ENCODE measurements around the gene TGFA. TPM values are rescaled to one million over a fixed set of nuclear protein-coding genes. Genes with fewer than 3 reads are reported as not detected.
"Not testable (repeated sequence)": the region's sequence is repeated elsewhere in the genome, so short reads cannot be mapped to it uniquely, and the experiment has no call there.

Gene TGFA
- total and polyA plus RNA-seq, 2 experiments from 2014 or later = 1.4 to 6.5 TPM

DNA sequence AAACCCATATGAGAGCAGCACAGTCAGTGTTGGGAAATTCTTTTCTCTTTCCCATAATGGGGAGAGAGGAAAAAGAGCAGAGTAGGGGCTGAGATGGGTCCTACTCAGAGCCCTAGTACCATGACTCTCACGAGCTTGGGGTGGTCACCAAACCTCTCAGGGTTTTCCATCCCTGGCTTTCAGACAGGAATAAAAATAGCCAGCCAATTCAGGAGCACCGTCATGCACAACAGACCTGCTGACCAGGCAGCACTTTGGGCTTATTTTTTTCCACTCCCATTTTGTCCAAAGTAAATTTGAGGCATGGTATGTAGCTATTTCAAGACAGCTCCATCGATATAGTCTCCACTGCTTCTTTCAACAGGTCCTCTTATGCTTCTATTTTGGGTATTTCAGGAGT lies 86.4 kb downstream of the TGFA start:
- H3K27me3 Mint-ChIP-seq (ENCODE audit: insufficient read depth, low read depth, poor library complexity) = peaks cover under 1% of the 10 kb centered on the region
- TF ChIP-seq NANOG (IDR thresholded peaks at IDR 0.05; ENCODE audit: borderline replicate concordance) (no peak), POLR2AphosphoS5 (IDR thresholded peaks at IDR 0.05; ENCODE audit: low read depth) (no peak)
- ATAC-seq = no peak

DNA sequence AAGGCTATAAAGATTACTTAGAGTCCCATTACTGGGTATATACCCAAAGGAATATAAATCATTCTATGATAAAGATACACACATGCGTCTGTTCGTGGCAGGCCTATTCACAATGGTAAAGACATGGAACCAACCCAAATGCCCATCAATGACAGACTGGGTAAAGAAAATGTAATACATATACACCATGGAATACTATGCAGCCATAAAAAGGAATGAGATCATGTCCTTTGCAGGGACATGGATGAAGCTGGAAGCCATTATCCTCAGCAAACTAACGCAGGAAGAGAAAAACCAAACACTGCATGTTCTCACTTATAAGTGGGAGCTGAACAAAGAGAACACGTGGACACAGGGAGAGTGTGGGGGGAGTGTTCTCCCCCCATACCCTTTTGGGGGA lies 87.0 kb downstream of the TGFA start:
- H3K9me3 Mint-ChIP-seq; H3K4me1 Mint-ChIP-seq; DNase-seq (ENCODE audit: low spot score); ATAC-seq; H3K27me3 Mint-ChIP-seq (ENCODE audit: insufficient read depth, low read depth, poor library complexity); H3K27ac ChIP-seq (ENCODE audit: low read depth); H3K79me2 ChIP-seq (replicated peaks; ENCODE audit: insufficient read depth); H3K4me3 ChIP-seq; H3K4me2 ChIP-seq; H3F3A ChIP-seq (replicated peaks; ENCODE audit: low read depth); H3K4me1 ChIP-seq (ENCODE audit: insufficient read depth); H3K36me3 ChIP-seq (ENCODE audit: insufficient read depth); H3K36me3 Mint-ChIP-seq (ENCODE audit: low read depth); H4K20me1 ChIP-seq (replicated peaks; ENCODE audit: insufficient read depth); H3K4me3 Mint-ChIP-seq; H3K27me3 ChIP-seq (ENCODE audit: insufficient read depth); H2AFZ ChIP-seq; H3K9me2 ChIP-seq (ENCODE audit: insufficient read depth); H3K27ac Mint-ChIP-seq: not testable (repeated sequence)

More for the DNA sequence above, 86.4 kb downstream of the TGFA start:
- H3K4me2 ChIP-seq = no peak overlapping the region
- Mint-ChIP-seq H3K27ac (no peak overlapping the region), H3K4me1 (peaks cover under 1% of the 10 kb centered on the region; the same call in 2 of the 3 replicates), H3K36me3 (ENCODE audit: low read depth) (no peaks in the 10 kb centered on the region), H3K9me3 (no peaks in the 10 kb centered on the region), H3K4me3 (no peak overlapping the region)
- no peaks in the 10 kb centered on the region for H3K36me3 ChIP-seq (ENCODE audit: insufficient read depth)
- no peak overlapping the region for H2AFZ ChIP-seq
- no peaks in the 10 kb centered on the region for H4K20me1 ChIP-seq (replicated peaks; ENCODE audit: insufficient read depth)
- DNase-seq (ENCODE audit: low spot score) = no peak
- no peaks in the 10 kb centered on the region for H3K4me1 ChIP-seq (ENCODE audit: insufficient read depth)
- no peaks in the 10 kb centered on the region for H3K9me2 ChIP-seq (ENCODE audit: insufficient read depth)
- H3K27me3 ChIP-seq (ENCODE audit: insufficient read depth) = no peaks in the 10 kb centered on the region
- no peak overlapping the region for H3K4me3 ChIP-seq
- no peaks in the 10 kb centered on the region for H3F3A ChIP-seq (replicated peaks; ENCODE audit: low read depth)
- H3K27ac ChIP-seq (ENCODE audit: low read depth) = no peak overlapping the region
- H3K79me2 ChIP-seq (replicated peaks; ENCODE audit: insufficient read depth) = no peaks in the 10 kb centered on the region

DNA sequence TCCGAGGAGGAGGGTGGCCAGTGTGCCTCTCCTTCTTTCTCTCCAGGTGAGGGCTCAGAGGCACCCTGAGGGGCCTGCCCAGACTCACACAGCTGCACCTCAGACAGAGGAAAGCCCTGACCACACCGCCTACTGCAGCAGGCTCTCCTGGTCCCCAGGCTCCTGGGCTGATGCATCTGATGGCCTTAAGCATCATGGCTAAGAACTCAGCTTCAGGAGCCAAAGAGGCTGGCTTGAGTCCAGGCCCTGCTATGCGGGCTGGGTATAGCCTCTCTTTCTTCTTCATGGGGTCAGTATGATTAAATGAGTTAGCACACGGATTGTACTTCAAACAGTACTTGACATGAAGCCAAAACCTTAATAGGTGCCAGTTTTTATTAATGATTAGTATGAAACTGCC lies 89.6 kb downstream of the TGFA start:
- Histone ChIP-seq H3K9me2 (ENCODE audit: insufficient read depth) (no peaks in the 10 kb centered on the region), H3K27ac (ENCODE audit: low read depth) (no peak overlapping the region), H3K4me3 (no peak overlapping the region), H4K20me1 (replicated peaks; ENCODE audit: insufficient read depth) (no peaks in the 10 kb centered on the region), H3K36me3 (ENCODE audit: insufficient read depth) (no peaks in the 10 kb centered on the region), H3F3A (replicated peaks; ENCODE audit: low read depth) (no peaks in the 10 kb centered on the region), H3K79me2 (replicated peaks; ENCODE audit: insufficient read depth) (no peaks in the 10 kb centered on the region), H3K27me3 (ENCODE audit: insufficient read depth) (no peaks in the 10 kb centered on the region), H3K4me2 (no peak overlapping the region), H2AFZ (no peak overlapping the region), H3K4me1 (ENCODE audit: insufficient read depth) (no peaks in the 10 kb centered on the region)
- no peaks in the 10 kb centered on the region for H3K9me3 Mint-ChIP-seq
- peaks cover 3% of the 10 kb centered on the region for H3K27me3 Mint-ChIP-seq (ENCODE audit: insufficient read depth, low read depth, poor library complexity)
- no peak overlapping the region for H3K4me3 Mint-ChIP-seq
- DNase-seq (ENCODE audit: low spot score) (no peak), ATAC-seq (no peak)
- no peaks in the 10 kb centered on the region for H3K36me3 Mint-ChIP-seq (ENCODE audit: low read depth)
- peaks cover 16% of the 10 kb centered on the region; the same call in 2 of the 3 replicates for H3K4me1 Mint-ChIP-seq
- H3K27ac Mint-ChIP-seq = no peak overlapping the region
- no peak for TF ChIP-seq POLR2AphosphoS5 (IDR thresholded peaks at IDR 0.05; ENCODE audit: low read depth)
- TF ChIP-seq EZH2 (IDR thresholded peaks at IDR 0.05; ENCODE audit: low read depth, unreplicated experiment) = no peak
- no peak for TF ChIP-seq CREB1 (CRISPR knock-in tag; IDR thresholded peaks at IDR 0.05; ENCODE audit: low read depth)
- no peak for TF ChIP-seq JUNB (IDR thresholded peaks at IDR 0.05; ENCODE audit: unreplicated experiment)
- TF ChIP-seq, protein P1, sequence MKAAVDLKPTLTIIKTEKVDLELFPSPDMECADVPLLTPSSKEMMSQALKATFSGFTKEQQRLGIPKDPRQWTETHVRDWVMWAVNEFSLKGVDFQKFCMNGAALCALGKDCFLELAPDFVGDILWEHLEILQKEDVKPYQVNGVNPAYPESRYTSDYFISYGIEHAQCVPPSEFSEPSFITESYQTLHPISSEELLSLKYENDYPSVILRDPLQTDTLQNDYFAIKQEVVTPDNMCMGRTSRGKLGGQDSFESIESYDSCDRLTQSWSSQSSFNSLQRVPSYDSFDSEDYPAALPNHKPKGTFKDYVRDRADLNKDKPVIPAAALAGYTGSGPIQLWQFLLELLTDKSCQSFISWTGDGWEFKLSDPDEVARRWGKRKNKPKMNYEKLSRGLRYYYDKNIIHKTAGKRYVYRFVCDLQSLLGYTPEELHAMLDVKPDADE (IDR thresholded peaks at IDR 0.05) = no peak
- no peak for TF ChIP-seq ZNF331 (CRISPR knock-in tag; IDR thresholded peaks at IDR 0.05; ENCODE audit: low read depth)
- TF ChIP-seq, protein P2, sequence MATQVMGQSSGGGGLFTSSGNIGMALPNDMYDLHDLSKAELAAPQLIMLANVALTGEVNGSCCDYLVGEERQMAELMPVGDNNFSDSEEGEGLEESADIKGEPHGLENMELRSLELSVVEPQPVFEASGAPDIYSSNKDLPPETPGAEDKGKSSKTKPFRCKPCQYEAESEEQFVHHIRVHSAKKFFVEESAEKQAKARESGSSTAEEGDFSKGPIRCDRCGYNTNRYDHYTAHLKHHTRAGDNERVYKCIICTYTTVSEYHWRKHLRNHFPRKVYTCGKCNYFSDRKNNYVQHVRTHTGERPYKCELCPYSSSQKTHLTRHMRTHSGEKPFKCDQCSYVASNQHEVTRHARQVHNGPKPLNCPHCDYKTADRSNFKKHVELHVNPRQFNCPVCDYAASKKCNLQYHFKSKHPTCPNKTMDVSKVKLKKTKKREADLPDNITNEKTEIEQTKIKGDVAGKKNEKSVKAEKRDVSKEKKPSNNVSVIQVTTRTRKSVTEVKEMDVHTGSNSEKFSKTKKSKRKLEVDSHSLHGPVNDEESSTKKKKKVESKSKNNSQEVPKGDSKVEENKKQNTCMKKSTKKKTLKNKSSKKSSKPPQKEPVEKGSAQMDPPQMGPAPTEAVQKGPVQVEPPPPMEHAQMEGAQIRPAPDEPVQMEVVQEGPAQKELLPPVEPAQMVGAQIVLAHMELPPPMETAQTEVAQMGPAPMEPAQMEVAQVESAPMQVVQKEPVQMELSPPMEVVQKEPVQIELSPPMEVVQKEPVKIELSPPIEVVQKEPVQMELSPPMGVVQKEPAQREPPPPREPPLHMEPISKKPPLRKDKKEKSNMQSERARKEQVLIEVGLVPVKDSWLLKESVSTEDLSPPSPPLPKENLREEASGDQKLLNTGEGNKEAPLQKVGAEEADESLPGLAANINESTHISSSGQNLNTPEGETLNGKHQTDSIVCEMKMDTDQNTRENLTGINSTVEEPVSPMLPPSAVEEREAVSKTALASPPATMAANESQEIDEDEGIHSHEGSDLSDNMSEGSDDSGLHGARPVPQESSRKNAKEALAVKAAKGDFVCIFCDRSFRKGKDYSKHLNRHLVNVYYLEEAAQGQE (IDR thresholded peaks at IDR 0.05; ENCODE audit: unreplicated experiment) = no peak
- TF ChIP-seq, protein P3, sequence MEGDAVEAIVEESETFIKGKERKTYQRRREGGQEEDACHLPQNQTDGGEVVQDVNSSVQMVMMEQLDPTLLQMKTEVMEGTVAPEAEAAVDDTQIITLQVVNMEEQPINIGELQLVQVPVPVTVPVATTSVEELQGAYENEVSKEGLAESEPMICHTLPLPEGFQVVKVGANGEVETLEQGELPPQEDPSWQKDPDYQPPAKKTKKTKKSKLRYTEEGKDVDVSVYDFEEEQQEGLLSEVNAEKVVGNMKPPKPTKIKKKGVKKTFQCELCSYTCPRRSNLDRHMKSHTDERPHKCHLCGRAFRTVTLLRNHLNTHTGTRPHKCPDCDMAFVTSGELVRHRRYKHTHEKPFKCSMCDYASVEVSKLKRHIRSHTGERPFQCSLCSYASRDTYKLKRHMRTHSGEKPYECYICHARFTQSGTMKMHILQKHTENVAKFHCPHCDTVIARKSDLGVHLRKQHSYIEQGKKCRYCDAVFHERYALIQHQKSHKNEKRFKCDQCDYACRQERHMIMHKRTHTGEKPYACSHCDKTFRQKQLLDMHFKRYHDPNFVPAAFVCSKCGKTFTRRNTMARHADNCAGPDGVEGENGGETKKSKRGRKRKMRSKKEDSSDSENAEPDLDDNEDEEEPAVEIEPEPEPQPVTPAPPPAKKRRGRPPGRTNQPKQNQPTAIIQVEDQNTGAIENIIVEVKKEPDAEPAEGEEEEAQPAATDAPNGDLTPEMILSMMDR (conservative IDR thresholded peaks at IDR 0.05; ENCODE audit: low read depth in 2 of 2) = no peak
- TF ChIP-seq ZNF114 (CRISPR knock-in tag; IDR thresholded peaks at IDR 0.05) = no peak
- TF ChIP-seq EZH2phosphoT487 (IDR thresholded peaks at IDR 0.05; ENCODE audit: unreplicated experiment) = no peak
- TF ChIP-seq STAT1 (IDR thresholded peaks at IDR 0.05; ENCODE audit: unreplicated experiment) = no peak
